Measurements from ENCODE around the gene STEAP1B.

- TF ChIP-seq RAD21 (IDR thresholded peaks at IDR 0.05; ENCODE audit: low read length) (no peak), CHD2 (IDR thresholded peaks at IDR 0.05; ENCODE audit: low read length, partially characterized antibody) (no peak), JUND (IDR thresholded peaks at IDR 0.05) (no peak), EZH2phosphoT487 (IDR thresholded peaks at IDR 0.05; ENCODE audit: borderline replicate concordance, low read depth) (no peak), GABPA (IDR thresholded peaks at IDR 0.05; ENCODE audit: low read depth) (no peak), RXRA (IDR thresholded peaks at IDR 0.05; ENCODE audit: borderline replicate concordance, low read depth) (no peak), SMC3 (IDR thresholded peaks at IDR 0.05; ENCODE audit: low read depth, low read length) (no peak)
- TF ChIP-seq, protein P1, sequence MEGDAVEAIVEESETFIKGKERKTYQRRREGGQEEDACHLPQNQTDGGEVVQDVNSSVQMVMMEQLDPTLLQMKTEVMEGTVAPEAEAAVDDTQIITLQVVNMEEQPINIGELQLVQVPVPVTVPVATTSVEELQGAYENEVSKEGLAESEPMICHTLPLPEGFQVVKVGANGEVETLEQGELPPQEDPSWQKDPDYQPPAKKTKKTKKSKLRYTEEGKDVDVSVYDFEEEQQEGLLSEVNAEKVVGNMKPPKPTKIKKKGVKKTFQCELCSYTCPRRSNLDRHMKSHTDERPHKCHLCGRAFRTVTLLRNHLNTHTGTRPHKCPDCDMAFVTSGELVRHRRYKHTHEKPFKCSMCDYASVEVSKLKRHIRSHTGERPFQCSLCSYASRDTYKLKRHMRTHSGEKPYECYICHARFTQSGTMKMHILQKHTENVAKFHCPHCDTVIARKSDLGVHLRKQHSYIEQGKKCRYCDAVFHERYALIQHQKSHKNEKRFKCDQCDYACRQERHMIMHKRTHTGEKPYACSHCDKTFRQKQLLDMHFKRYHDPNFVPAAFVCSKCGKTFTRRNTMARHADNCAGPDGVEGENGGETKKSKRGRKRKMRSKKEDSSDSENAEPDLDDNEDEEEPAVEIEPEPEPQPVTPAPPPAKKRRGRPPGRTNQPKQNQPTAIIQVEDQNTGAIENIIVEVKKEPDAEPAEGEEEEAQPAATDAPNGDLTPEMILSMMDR (IDR thresholded peaks at IDR 0.05), result no peak
- TF ChIP-seq, protein P2, sequence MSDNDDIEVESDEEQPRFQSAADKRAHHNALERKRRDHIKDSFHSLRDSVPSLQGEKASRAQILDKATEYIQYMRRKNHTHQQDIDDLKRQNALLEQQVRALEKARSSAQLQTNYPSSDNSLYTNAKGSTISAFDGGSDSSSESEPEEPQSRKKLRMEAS (IDR thresholded peaks at IDR 0.05; ENCODE audit: low read depth), result no peak
Observed at GRCh38 chr7:22469371-22470143, 30.4 kb downstream of the STEAP1B start.
